Measurements from ENCODE around the gene SUGP2. TPM values are rescaled to one million over a fixed set of nuclear protein-coding genes. Genes with fewer than 3 reads are reported as not detected.

Gene SUGP2
- total and polyA plus RNA-seq, 12 donors, result 22.0 to 291 (median 53.2) TPM

DNA sequence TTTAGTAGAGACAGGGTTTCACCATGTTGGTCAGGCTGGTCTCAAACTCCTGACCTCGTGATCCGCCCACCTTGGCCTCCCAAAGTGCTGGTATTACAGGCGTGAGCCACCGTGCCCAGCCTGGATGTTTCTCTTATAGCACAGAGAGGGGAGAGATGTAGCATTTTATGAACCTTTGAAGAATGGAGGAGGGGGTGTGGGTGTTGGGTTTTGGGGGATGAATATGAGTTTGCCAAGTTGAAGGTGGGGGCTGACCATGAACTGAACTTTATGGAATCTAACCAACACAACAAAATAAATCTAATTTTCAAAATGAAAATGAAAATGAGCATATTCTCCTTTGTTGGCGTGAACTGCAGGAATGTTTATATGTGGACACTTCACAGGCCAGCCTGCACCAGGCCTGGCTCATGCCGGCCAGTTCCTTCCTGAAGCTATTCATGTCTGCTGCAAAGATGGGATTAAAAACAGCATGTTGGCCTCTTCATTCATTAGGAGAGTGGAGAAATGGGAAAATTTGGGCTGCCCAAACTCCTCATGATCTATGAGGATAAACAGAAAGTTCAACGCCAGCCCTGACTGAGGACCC, 52.8 kb downstream of the SUGP2 start:
- no peak overlapping the region for H3K4me3 ChIP-seq
- H3K27me3 ChIP-seq, result peaks cover 4% of the 10 kb centered on the region
- H3K36me3 ChIP-seq (replicated peaks in 1 of 2), result no peaks in the 10 kb centered on the region
- no peak for DNase-seq
- 79 to 88% (median 81%) methylated on average over 7 of the region's 7 CpGs for WGBS, 4 donors
- H3K4me1 ChIP-seq (replicated peaks in 1 of 2), result peaks cover 0 to 1% of the 10 kb centered on the region in 2 donors
- TF ChIP-seq POLR2A (IDR thresholded peaks at IDR 0.05), result no peak
- no peak for TF ChIP-seq CTCF (IDR thresholded peaks at IDR 0.05)
- no peak overlapping the region for H3K27ac ChIP-seq
- intact Hi-C loops (cut with DNase I), result loop anchor here in 1 of 2 donors (5.0 to 10.0 kb wide), 2 partner anchors 38 to 86 kb away; partner anchors contain the start of genes CERS1 and HOMER3
- no peaks in the 10 kb centered on the region for H3K9me3 ChIP-seq (replicated peaks in 1 of 3)

GRCh38 chr19:18978616-18979015, 54.7 kb downstream of the SUGP2 start:
- no peak overlapping the region for H3K4me3 ChIP-seq
- H3K9me3 ChIP-seq (replicated peaks in 1 of 3), result no peaks in the 10 kb centered on the region
- no peaks in the 10 kb centered on the region for H3K36me3 ChIP-seq (replicated peaks in 1 of 2)
- WGBS, 4 donors, result 77 to 82% (median 79%) methylated on average over 4 to 7 of the region's 7 CpGs
- intact Hi-C loops (cut with DNase I), result no loop called here
- no peak overlapping the region for H3K27ac ChIP-seq
- no peak for DNase-seq
- peaks cover 4% of the 10 kb centered on the region for H3K27me3 ChIP-seq
- TF ChIP-seq POLR2A (IDR thresholded peaks at IDR 0.05) (no peak), CTCF (IDR thresholded peaks at IDR 0.05) (no peak)
- H3K4me1 ChIP-seq (replicated peaks in 1 of 2), result no peaks in the 10 kb centered on the region

GRCh38 chr19:18975869-18976268, 57.4 kb downstream of the SUGP2 start:
- H3K27ac ChIP-seq, result no peak overlapping the region
- no peaks in the 10 kb centered on the region for H3K9me3 ChIP-seq (replicated peaks in 1 of 3)
- no peaks in the 10 kb centered on the region for H3K36me3 ChIP-seq (replicated peaks in 1 of 2)
- intact Hi-C loops (cut with DNase I), result no loop called here
- no peak overlapping the region for H3K4me3 ChIP-seq
- 65 to 78% (median 78%) methylated on average over 10 of the region's 10 CpGs for WGBS, 4 donors
- H3K4me1 ChIP-seq (replicated peaks in 1 of 2), result peaks cover 0 to 12% of the 10 kb centered on the region in 2 donors
- no peaks in the 10 kb centered on the region for H3K27me3 ChIP-seq
- DNase-seq, result no peak
- TF ChIP-seq POLR2A (IDR thresholded peaks at IDR 0.05), result no peak
- TF ChIP-seq CTCF (IDR thresholded peaks at IDR 0.05), result no peak

GRCh38 chr19:18975011-18975410, 58.3 kb downstream of the SUGP2 start:
- 88 to 98% (median 93%) methylated on average over 3 of the region's 3 CpGs for WGBS, 4 donors
- peaks cover 6 to 20% of the 10 kb centered on the region in 2 donors for H3K4me1 ChIP-seq (replicated peaks in 1 of 2)
- intact Hi-C loops (cut with DNase I), result no loop called here
- no peak overlapping the region for H3K27ac ChIP-seq
- no peak overlapping the region for H3K4me3 ChIP-seq
- no peaks in the 10 kb centered on the region for H3K9me3 ChIP-seq (replicated peaks in 1 of 3)
- H3K36me3 ChIP-seq (replicated peaks in 1 of 2), result no peaks in the 10 kb centered on the region
- H3K27me3 ChIP-seq, result no peaks in the 10 kb centered on the region
- no peak for DNase-seq
- no peak for TF ChIP-seq CTCF (IDR thresholded peaks at IDR 0.05)
- no peak for TF ChIP-seq POLR2A (IDR thresholded peaks at IDR 0.05)

Measured in adrenal gland (tissue), 12 donors.